Trophoblast cell (in vitro differentiated cells and primary cell): Measurements from ENCODE around the gene RPIA. TPM values are rescaled to one million over a fixed set of nuclear protein-coding genes. Genes with fewer than 3 reads are reported as not detected.
"Not testable (repeated sequence)": the region's sequence is repeated elsewhere in the genome, so short reads cannot be mapped to it uniquely, and the experiment has no call there.

ENCODE experiments used
- DNase-seq, 2 donors: peaks; one replicate each; pipeline ENCODE4 v3.0.0-alpha.2; 2016
- H2AFZ ChIP-seq: 2 replicates; pipeline ENCODE4 v1.6.1; 2013; ENCODE audit warnings: low read length, moderate library complexity, mild to moderate bottlenecking; ENCODE audit not compliant: insufficient read depth, poor library complexity
- H2AK5ac ChIP-seq: 2 replicates; pipeline ENCODE4 v1.6.1; 2013; ENCODE audit warnings: mild to moderate bottlenecking, low read length
- H2BK120ac ChIP-seq: 2 replicates; pipeline ENCODE4 v1.6.1; 2013; ENCODE audit warnings: low read length, mild to moderate bottlenecking, moderate library complexity; ENCODE audit not compliant: insufficient read depth, poor library complexity
- H2BK12ac ChIP-seq: 2 replicates; pipeline ENCODE4 v1.6.1; 2013; ENCODE audit warnings: mild to moderate bottlenecking, low read length, moderate library complexity
- H2BK5ac ChIP-seq: 2 replicates; pipeline ENCODE4 v1.6.1; 2013; ENCODE audit warnings: low read length, low read depth, moderate library complexity, mild to moderate bottlenecking; ENCODE audit not compliant: poor library complexity
- H3K14ac ChIP-seq: 2 replicates; pipeline ENCODE4 v1.6.1; 2013; ENCODE audit warnings: mild to moderate bottlenecking, low read length
- H3K18ac ChIP-seq: 2 replicates; pipeline ENCODE4 v1.6.1; 2013; ENCODE audit warnings: mild to moderate bottlenecking, low read length
- H3K23ac ChIP-seq: 2 replicates; pipeline ENCODE4 v1.6.1; 2013; ENCODE audit warnings: low read length
- H3K27ac ChIP-seq: 2 replicates; pipeline ENCODE4 v1.5.1; 2013; ENCODE audit warnings: low read depth, mild to moderate bottlenecking, inconsistent platforms, low read length, moderate library complexity
- H3K27me3 ChIP-seq: 2 replicates; pipeline ENCODE4 v1.6.1; 2013; ENCODE audit warnings: inconsistent platforms, mild to moderate bottlenecking, low read length, moderate library complexity; ENCODE audit not compliant: insufficient read depth
- H3K36me3 ChIP-seq, 2 experiments: 1 replicate in 1 of 2; 2 replicates in 1 of 2; pipeline ENCODE4 v1.6.1; 2013; ENCODE audit warnings: low read length in 2 of 2, mild to moderate bottlenecking in 2 of 2, moderate library complexity in 1 of 2; ENCODE audit not compliant: insufficient read depth in 2 of 2, control insufficient read depth in 1 of 2
- H3K4ac ChIP-seq: 2 replicates; pipeline ENCODE4 v1.6.1; 2013; ENCODE audit warnings: low read depth, mild to moderate bottlenecking, low read length, moderate library complexity
- H3K4me1 ChIP-seq, 2 experiments: 1 replicate in 1 of 2; 2 replicates in 1 of 2; pipeline ENCODE4 v1.6.1; 2013; ENCODE audit warnings: low read length in 2 of 2, mild to moderate bottlenecking in 2 of 2, moderate library complexity in 1 of 2; ENCODE audit not compliant: insufficient read depth in 2 of 2, control insufficient read depth in 1 of 2
- H3K4me2 ChIP-seq: 2 replicates; pipeline ENCODE4 v1.6.1; 2013; ENCODE audit warnings: inconsistent platforms, mild to moderate bottlenecking, low read length, moderate library complexity
- H3K4me3 ChIP-seq: 2 replicates; pipeline ENCODE4 v1.5.1; 2013; ENCODE audit warnings: mild to moderate bottlenecking, low read depth, low read length, inconsistent platforms
- H3K79me1 ChIP-seq: one replicate; pipeline ENCODE4 v1.6.1; 2013; ENCODE audit warnings: low read length
- H3K79me2 ChIP-seq: 2 replicates; pipeline ENCODE4 v1.6.1; 2013; ENCODE audit warnings: low read length, mild to moderate bottlenecking; ENCODE audit not compliant: control insufficient read depth, insufficient read depth, poor library complexity
- H3K9ac ChIP-seq: 2 replicates; pipeline ENCODE4 v1.6.1; 2013; ENCODE audit warnings: mild to moderate bottlenecking, low read length
- H3K9me3 ChIP-seq: 2 replicates; pipeline ENCODE4 v1.6.1; 2013; ENCODE audit warnings: low read depth, mild to moderate bottlenecking, control low read depth, inconsistent platforms, low read length; ENCODE audit not compliant: insufficient read depth
- H4K12ac ChIP-seq: 2 replicates; pipeline ENCODE4 v1.6.1; 2013; ENCODE audit warnings: low read depth, mild to moderate bottlenecking, low read length, moderate library complexity
- H4K8ac ChIP-seq: 2 replicates; pipeline ENCODE4 v1.6.1; 2013; ENCODE audit warnings: low read depth, mild to moderate bottlenecking, low read length, moderate library complexity
- H4K91ac ChIP-seq: one replicate; pipeline ENCODE4 v1.6.1; 2013; ENCODE audit warnings: low read depth, mild to moderate bottlenecking, low read length, moderate library complexity
- WGBS: extraction: QIAGEN DNeasy Blood & Tissue Kit; methylation state at CpG from one replicate; pipeline ENCODE4 v1.1.7; 2013; ENCODE audit warnings: missing lambda C conversion rate; ENCODE audit not compliant: insufficient read length, insufficient coverage; ENCODE audit errors: extremely low coverage; 5-methylcytosine and 5-hydroxymethylcytosine counted together
- polyA plus RNA-seq: library from polyadenylated mRNA; stranded (reverse); fragments of 200-250 nt; gene quantifications from 2 replicates; pipeline ENCODE4 v1.2.3, GENCODE V29; 2013

RPIA gene
- polyA plus RNA-seq = 7.5 and 7.8 TPM in 2 replicates

DNA sequence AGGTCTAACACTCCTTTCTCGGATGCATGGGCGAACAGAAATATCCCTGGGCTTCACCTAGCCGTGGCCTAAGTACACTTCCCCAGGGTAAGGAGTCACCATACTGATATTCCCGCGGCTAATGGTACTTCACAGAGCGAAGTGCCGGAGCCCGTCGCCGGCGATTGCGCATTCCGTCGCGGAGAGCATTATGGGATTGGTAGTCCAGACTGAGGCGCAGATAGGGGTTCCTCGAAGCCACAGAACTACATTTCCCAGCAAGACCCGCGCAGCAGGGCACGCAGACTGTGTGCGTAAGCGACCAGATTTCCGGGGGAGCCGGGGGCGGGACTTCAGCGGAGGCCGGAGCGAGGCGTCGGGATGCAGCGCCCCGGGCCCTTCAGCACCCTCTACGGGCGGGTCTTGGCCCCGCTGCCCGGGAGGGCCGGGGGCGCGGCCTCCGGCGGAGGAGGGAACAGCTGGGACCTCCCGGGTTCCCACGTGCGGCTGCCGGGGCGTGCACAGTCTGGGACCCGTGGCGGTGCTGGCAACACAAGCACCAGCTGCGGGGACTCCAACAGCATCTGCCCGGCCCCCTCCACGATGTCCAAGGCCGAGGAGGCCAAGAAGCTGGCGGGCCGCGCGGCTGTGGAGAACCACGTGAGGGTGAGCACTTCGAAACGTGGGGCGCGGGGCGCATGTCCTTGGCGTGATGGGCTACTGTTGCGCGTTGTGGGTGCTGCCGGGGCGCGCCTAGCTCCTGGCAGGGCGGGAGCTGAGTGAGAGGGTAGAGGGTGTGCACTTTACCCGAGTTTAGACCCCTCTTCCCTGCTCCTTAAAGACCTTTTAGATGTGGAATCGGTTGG is at the start of gene RPIA:
RPIA (plus strand) TSS at position 335 of the 845 bp plus-strand sequence; CDS start at position 361, 26 bp downstream.
- H3K79me1 ChIP-seq = peaks cover 3% of the 10 kb centered on the region
- peak within 1 kb of the TSS; percentile 52 for H4K91ac ChIP-seq
- H2AFZ ChIP-seq = peak within 1 kb of the TSS; percentile 82
- H4K12ac ChIP-seq = peak within 1 kb of the TSS; percentile 78
- peak within 1 kb of the TSS; percentile 47 for H3K14ac ChIP-seq
- peak within 1 kb of the TSS; percentile 82 for H3K9ac ChIP-seq
- no peaks in the 10 kb centered on the region for H3K27me3 ChIP-seq
- no peak within 1 kb of the TSS for H2BK12ac ChIP-seq
- H2BK5ac ChIP-seq = peak within 1 kb of the TSS; percentile 25
- peak within 1 kb of the TSS; percentile 48 for H3K18ac ChIP-seq
- H3K36me3 ChIP-seq = no peaks in the 10 kb centered on the region
- H3K9me3 ChIP-seq = no peaks in the 10 kb centered on the region
- peak within 1 kb of the TSS; percentile 52 for H2BK120ac ChIP-seq
- DNase-seq = peak; percentile 99
- H3K4me3 ChIP-seq = peak within 1 kb of the TSS; percentile 93
- H3K23ac ChIP-seq = no peak within 1 kb of the TSS
- peak within 1 kb of the TSS; percentile 29 for H3K4ac ChIP-seq
- H3K79me2 ChIP-seq = peaks cover 6% of the 10 kb centered on the region
- peak within 1 kb of the TSS; percentile 7 for H2AK5ac ChIP-seq
- peaks cover 5 to 10% of the 10 kb centered on the region in 2 experiments for H3K4me1 ChIP-seq
- H3K27ac ChIP-seq = peak within 1 kb of the TSS; percentile 55
- peak within 1 kb of the TSS; percentile 99 for H3K4me2 ChIP-seq
- peak within 1 kb of the TSS; percentile 89 for H4K8ac ChIP-seq
- WGBS = no CpG with 5 or more reads among the region's 71 CpGs

DNA sequence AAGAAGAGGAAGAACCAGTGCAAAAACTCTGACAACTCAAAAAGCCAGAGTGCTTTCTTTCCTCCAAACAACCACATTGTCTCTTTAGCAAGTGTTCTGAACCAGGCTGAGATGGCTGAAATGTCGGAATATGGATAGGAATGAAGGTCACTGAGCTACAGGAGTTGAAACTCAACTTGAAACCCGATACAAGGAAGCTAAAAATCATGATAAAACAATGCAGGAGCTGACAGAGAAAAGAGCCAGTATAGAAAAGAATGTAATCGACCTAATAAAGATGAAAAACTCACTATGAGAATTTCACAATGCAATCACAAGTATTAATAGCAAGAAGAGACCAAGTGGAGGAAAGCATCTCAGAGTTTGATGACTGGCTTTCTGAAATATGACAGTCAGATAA is 49.2 kb upstream of the RPIA start:
- Histone ChIP-seq H3K27me3 (no peaks in the 10 kb centered on the region), H3K4me3 (no peak overlapping the region), H3K36me3 (no peaks in the 10 kb centered on the region), H2AK5ac (no peak overlapping the region), H2AFZ (no peak overlapping the region), H4K8ac (no peak overlapping the region), H4K12ac (no peak overlapping the region), H3K9me3 (peaks cover 2% of the 10 kb centered on the region), H3K4me2 (no peak overlapping the region), H2BK12ac (no peak overlapping the region), H3K9ac (no peak overlapping the region), H4K91ac (no peak overlapping the region), H3K79me1 (no peaks in the 10 kb centered on the region), H3K18ac (no peak overlapping the region), H3K14ac (no peak overlapping the region), H2BK120ac (no peak overlapping the region), H3K4me1 (no peaks in the 10 kb centered on the region), H3K4ac (no peak overlapping the region), H3K27ac (no peak overlapping the region), H3K79me2 (no peaks in the 10 kb centered on the region), H3K23ac (no peak overlapping the region), H2BK5ac (no peak overlapping the region)
- WGBS = no CpG with 5 or more reads among the region's 3 CpGs
- DNase-seq = no peak

DNA sequence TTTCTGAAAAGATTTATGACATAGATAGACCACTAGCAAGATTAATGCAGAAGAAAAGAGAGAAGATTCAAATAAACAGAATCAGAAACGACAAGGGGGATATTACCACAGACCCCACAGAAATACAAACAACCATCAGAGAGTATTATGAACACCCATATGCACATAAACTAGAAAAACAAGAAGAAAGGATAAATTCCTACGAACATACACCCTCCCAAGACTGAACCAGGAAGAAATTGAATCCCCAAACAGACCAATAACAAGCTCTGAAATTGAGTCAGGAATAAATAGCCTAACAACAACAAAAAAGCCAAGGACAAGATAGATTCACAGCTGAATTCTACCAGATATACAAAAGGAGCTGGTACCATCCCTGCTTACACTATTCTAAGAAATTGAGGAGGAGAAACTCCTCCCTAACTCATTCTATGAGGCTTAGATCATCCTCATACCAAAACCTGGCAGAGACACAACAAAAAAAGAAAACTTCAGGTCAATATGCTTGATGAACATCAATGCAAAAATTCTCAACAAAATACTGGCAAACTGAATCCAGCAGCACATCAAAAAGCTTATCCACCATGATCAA is 46.1 kb upstream of the RPIA start:
- not testable (repeated sequence) for H3K36me3 ChIP-seq, H3K27me3 ChIP-seq, H3K4me2 ChIP-seq, H2BK12ac ChIP-seq, H4K12ac ChIP-seq, H3K4ac ChIP-seq, H3K79me2 ChIP-seq, H3K9me3 ChIP-seq, H3K79me1 ChIP-seq, H3K23ac ChIP-seq, H4K91ac ChIP-seq, H2AK5ac ChIP-seq, H3K9ac ChIP-seq, H3K18ac ChIP-seq, H4K8ac ChIP-seq, H3K4me3 ChIP-seq, DNase-seq, H2BK120ac ChIP-seq, H3K4me1 ChIP-seq, H2BK5ac ChIP-seq, H2AFZ ChIP-seq, H3K14ac ChIP-seq, H3K27ac ChIP-seq
- WGBS = no CpG with 5 or more reads among the region's 2 CpGs

DNA sequence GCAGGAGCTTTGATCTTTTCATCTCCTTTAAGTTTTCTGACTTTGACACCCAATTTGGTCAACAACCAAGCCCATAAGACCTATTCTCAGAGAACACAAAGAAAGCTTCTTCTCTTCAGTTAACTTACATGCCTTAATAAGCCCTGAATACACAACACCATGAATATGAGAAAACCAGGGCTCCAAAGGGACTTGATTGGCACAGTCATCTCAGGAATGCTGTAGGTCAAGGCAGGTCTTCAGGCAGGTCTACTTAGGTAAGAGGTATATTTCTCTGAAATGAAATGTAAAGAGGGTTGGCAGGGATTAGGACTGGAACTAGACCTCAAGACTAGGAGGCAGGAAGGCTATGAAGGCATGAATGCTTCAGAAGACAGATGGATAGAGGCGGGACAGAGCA is 39.8 kb upstream of the RPIA start:
- Histone ChIP-seq H3K4me3 (no peak overlapping the region), H2AK5ac (no peak overlapping the region), H3K4me2 (no peak overlapping the region), H3K79me2 (no peaks in the 10 kb centered on the region), H3K79me1 (no peaks in the 10 kb centered on the region), H3K9me3 (no peaks in the 10 kb centered on the region), H2BK12ac (no peak overlapping the region), H3K9ac (no peak overlapping the region), H3K4ac (no peak overlapping the region), H3K14ac (no peak overlapping the region), H4K8ac (no peak overlapping the region), H2BK120ac (no peak overlapping the region), H3K27ac (no peak overlapping the region), H3K36me3 (no peaks in the 10 kb centered on the region), H3K23ac (no peak overlapping the region), H3K18ac (no peak overlapping the region), H2AFZ (no peak overlapping the region), H2BK5ac (no peak overlapping the region), H3K27me3 (no peaks in the 10 kb centered on the region), H4K91ac (no peak overlapping the region), H3K4me1 (no peaks in the 10 kb centered on the region), H4K12ac (no peak overlapping the region)
- WGBS = no CpG with 5 or more reads among the region's 1 CpG
- DNase-seq = peak in 1 of 2 donors; percentile 18
